NB4 (cell line): ENCODE results near the gene ASPDH.

Experiments
- POLR2A ChIP-seq: IDR thresholded peaks from 2 replicates; pipeline ENCODE4 v1.6.1; 2011; ENCODE audit warnings: mild to moderate bottlenecking; ENCODE audit not compliant: insufficient read length; ENCODE audit errors: extremely low read depth
- TF ChIP-seq, protein P1 (sequence below): IDR thresholded peaks from one replicate; pipeline ENCODE4 v1.5.1; 2012; ENCODE audit warnings: low read depth, low read length

DNA sequence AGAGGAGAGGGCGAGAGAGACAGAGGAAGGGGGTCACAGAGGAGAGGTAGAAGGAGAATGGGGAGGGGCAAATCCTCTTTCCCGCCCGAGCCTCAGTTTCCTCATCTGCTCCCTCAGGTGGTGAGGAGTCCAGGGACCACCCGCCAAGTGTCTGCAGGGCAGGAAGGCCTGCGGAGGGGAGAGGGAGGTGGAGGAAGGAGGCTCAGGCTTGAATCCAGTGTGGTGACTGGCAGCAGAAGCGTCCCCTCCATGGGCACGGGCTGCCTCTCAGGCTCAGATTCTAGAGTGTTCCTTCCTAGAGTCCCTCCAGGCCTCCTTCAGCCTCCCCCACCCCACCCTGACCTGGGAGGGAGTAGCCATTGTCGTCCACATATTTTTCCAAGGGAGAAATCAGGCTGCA lies 20.5 kb downstream of the ASPDH start:
- no peak for TF ChIP-seq POLR2A
- TF ChIP-seq, protein P1, sequence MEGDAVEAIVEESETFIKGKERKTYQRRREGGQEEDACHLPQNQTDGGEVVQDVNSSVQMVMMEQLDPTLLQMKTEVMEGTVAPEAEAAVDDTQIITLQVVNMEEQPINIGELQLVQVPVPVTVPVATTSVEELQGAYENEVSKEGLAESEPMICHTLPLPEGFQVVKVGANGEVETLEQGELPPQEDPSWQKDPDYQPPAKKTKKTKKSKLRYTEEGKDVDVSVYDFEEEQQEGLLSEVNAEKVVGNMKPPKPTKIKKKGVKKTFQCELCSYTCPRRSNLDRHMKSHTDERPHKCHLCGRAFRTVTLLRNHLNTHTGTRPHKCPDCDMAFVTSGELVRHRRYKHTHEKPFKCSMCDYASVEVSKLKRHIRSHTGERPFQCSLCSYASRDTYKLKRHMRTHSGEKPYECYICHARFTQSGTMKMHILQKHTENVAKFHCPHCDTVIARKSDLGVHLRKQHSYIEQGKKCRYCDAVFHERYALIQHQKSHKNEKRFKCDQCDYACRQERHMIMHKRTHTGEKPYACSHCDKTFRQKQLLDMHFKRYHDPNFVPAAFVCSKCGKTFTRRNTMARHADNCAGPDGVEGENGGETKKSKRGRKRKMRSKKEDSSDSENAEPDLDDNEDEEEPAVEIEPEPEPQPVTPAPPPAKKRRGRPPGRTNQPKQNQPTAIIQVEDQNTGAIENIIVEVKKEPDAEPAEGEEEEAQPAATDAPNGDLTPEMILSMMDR, result no peak
